ENCODE measurements around the gene STX8.

The STX8 gene

GRCh38 chr17:9208381-9209105 is 367.1 kb downstream of the STX8 start:
- DNase-seq (ENCODE audit: low spot score) = no peak

- DNase-seq (ENCODE audit: low spot score) = no peak
These were observed 368.8 kb downstream of the STX8 start for GRCh38 chr17:9206741-9207332.

DNA sequence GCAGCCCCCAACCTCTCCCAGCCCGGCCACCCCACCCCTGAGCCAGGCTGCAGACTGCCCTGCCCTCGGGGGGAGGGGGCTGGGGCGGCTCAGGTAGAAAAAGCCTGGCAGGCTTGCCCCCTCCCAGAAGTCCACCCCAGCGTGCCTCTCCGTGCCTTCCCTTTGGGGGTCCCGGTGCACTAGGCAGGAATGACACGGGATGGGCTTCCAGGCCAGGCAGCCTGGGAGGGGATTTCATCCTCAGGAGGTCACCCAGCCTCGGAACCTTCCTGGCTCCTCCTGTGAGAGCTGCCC is 369.3 kb downstream of the STX8 start:
- DNase-seq (ENCODE audit: low spot score) = no peak

DNA sequence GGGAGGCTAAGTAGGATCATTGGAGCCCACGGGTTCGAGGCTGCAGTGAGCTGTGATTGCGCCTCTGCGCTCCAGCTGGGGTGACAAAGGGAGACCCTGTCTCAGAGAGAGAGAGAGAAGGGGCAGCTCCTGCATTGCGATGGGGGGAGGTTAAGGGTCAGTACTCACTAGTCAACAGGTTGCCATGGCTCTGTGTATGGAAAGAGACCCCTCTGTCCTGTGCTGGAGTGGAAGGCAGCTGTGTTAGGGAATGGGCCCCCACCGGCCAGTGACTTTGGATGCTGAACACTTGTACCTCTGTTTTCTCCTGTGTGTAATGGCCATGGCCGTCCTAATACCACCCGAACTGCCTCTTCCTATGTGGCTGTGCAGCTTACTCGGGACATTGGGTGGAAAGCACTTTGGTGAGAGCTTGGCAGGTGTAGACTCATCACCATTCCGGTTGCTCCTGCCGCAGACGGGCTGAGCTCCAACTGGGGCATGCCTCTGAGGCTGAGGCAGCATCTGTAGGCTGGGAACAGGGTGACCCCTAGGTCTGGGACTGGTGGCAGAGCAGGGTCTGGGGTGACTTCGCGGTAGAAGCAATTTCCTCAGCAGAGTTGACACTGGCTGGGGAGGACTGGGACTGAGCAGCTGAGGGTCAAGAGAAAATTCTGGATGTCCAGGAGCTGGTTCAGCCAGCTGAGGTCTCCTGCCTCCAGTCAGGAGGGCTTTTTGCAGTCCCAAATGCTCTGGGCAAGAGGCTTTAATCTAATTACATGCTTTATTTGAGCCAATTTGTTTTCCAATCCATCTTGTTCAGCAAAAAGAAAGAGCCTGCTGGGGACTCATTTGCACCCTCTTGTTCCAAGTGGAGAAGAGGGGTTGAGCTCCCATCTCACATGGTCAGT is 369.9 kb downstream of the STX8 start:
- no peak for DNase-seq (ENCODE audit: low spot score)

DNA sequence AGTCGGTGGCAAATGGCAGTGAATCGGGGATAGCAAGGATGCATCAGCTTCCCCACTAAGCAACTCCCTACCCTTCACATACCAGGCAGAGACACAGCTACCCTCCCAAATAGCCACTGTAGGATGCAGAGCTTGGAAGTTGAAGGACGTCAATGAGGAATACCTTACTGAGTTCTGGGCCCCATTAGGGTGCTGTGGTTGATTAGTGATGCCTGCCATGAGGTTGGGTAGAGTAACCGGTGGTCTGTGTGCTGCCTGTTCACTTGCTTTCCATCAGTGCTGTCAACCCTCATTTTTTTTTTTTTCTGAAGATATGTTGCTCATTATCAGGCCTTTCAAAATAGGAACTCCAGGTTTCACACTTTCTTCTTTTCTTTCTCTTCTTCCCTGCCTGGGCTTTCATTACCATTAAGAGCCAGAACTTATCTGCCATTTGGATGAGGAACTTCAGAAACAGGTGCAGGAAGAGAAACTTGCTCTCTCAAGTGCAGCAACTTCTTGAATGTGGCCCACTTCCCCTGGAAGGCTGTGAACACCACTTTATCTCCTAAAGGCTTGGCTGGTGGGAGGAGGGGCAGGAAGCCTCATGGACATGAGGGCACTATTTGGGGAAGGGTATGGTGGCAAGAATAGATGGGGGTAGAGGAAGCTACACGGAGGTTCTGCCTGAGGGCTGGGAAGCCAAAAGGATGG is 370.8 kb downstream of the STX8 start:
- no peak for DNase-seq (ENCODE audit: low spot score)

GRCh38 chr17:9203771-9204425 is 371.7 kb downstream of the STX8 start:
- no peak for DNase-seq (ENCODE audit: low spot score)

- no peak for DNase-seq (ENCODE audit: low spot score)
These were observed 373.1 kb downstream of the STX8 start for GRCh38 chr17:9202532-9202931.

- DNase-seq (ENCODE audit: low spot score) = no peak
These were observed 374.8 kb downstream of the STX8 start for GRCh38 chr17:9200699-9201359.

All from iPS-NIHi11 (cell line).